HG03457 (cell line): ENCODE data around the gene KY.

Source experiments
- ATAC-seq: cut with Tn5 transposase; IDR thresholded peaks from one replicate; pipeline ENCODE4 v1.9.1; 2021; ENCODE audit warnings: moderate number of reproducible peaks; ENCODE audit not compliant: unreplicated experiment

KY gene

DNA sequence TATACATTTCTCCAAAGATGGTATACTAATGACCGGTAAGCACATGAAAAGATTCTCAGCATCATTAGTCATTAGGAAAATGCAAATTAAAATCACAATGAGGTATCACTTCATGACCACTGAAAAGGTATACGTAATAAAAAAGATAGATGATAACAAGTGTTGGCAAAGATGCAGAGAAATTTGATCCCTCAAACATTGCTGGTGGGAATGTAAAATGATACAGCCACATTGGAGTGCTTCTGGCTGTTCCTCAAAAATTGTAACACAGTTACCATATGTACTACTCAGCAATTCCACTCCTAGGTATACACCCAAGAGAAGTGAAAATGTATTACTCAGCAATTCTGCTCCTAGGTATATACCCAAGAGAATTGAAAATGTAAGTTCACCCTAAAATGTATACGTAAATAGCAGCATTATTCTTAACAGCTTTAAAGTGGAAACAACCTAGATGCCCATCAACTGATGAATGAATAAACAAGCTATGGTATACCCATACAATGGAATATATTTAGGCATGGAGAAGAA is 25.0 kb upstream of the KY start:
- ATAC-seq: no peak

DNA sequence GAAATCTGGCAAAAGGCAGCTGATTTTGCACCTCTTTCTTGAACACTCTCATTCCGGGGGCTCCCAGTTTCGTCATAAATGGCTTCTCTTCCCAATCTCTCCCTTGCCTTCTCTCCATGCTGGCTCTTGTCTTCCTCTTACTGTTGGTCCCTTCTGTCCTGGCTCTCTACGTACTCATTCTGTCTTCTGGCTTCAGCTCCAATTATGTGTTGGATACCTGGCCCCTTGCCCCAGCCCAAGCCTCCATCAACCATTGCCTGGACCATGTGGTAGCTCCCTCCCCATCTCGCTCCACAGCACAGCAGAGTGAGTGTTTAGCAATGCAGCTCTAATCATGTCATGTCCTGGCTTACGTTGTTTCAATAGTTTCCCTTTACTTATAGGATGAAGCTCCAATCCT is 21.7 kb upstream of the KY start:
- ATAC-seq: no peak

GRCh38 chr3:134667956-134668355 is 17.1 kb upstream of the KY start:
- no peak for ATAC-seq

GRCh38 chr3:134667406-134667805 is 16.6 kb upstream of the KY start:
- no peak for ATAC-seq

GRCh38 chr3:134666885-134667284 is 16.1 kb upstream of the KY start:
- no peak for ATAC-seq

GRCh38 chr3:134666466-134666865 is 15.6 kb upstream of the KY start:
- no peak for ATAC-seq

GRCh38 chr3:134666052-134666451 is 15.2 kb upstream of the KY start:
- ATAC-seq: no peak

GRCh38 chr3:134665243-134665642 is 14.4 kb upstream of the KY start:
- ATAC-seq: no peak

DNA sequence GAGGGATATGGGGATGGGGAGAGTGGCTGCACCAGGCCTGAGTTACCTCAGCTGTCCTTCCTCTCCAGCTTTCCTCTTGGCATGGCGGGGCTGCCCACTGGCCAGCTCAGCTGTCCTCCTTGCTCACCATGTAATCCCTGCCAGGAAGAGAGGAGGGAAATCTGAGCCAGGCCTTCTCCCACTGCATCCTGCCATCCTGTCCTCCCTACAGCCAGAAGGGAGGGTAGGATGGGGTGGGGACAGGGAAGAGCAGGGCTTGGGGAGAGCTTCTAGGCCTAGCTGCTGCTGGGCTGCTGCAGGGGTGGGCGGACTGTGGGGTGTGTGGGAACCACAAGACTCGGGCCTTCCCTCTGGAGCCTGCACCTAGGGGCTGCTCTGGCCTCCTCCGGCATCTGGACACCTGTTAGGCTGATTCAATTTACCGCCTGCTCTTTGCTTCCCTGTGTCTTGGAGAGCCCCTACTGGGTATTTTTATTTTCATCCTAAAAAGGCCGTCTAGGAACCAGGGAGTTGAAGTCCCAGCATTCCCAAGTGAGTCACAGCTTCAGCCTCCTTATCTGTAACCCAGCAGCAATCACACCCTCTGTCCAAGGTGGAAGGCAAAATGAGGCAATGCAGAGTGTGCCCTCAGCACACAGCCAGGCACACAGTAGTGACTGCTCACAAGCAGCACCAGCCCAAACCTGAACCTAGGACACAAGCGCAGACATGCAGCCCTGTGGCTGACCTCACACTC is 13.1 kb upstream of the KY start:
- no peak for ATAC-seq

- no peak for ATAC-seq
These were observed 9.2 kb upstream of the KY start for GRCh38 chr3:134660046-134660441.

GRCh38 chr3:134659391-134660045 is 8.7 kb upstream of the KY start:
- no peak for ATAC-seq

DNA sequence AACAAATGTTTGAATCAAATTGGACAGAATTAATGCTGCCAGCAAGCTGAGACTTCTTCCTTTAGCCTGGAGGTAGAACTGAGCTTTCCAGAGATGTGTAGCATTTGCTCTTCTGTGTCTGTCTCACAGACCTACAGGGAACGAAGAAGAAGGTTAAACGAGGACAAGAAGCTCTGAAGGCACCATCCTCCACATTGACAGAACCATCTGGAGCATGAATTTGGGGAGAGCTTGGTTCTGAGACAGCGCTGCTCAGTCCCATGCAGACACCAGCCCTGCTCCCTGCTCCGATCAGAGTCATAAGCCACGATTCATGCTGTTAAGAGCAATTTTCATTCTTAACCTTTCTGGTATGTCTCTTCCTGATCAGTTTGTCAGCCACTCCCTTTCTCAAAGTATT is 7.7 kb upstream of the KY start:
- no peak for ATAC-seq

- ATAC-seq: no peak
These were observed 5.5 kb upstream of the KY start for GRCh38 chr3:134656211-134656800.

DNA sequence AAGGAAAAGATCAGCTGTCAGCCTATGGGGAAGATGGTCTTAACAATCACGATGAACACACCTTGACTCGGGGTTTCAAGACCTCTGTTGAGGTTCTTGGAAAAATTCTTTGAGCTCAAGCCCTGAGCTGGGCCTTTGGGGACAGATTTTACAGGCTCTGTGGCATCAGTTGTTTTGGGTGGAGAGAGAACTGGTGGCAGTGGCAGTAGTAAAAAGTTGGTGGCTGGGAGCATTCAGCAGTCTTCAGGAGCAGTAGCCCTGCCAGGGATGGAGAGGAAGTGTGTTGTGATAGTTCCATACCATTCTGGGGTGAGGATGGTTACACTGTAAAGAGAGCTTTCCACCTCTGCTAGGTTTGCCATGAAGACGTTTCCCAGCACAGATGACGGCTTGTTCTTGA is 4.9 kb upstream of the KY start:
- ATAC-seq: no peak

- no peak for ATAC-seq
These were observed 3.2 kb upstream of the KY start for GRCh38 chr3:134654031-134654430.

DNA sequence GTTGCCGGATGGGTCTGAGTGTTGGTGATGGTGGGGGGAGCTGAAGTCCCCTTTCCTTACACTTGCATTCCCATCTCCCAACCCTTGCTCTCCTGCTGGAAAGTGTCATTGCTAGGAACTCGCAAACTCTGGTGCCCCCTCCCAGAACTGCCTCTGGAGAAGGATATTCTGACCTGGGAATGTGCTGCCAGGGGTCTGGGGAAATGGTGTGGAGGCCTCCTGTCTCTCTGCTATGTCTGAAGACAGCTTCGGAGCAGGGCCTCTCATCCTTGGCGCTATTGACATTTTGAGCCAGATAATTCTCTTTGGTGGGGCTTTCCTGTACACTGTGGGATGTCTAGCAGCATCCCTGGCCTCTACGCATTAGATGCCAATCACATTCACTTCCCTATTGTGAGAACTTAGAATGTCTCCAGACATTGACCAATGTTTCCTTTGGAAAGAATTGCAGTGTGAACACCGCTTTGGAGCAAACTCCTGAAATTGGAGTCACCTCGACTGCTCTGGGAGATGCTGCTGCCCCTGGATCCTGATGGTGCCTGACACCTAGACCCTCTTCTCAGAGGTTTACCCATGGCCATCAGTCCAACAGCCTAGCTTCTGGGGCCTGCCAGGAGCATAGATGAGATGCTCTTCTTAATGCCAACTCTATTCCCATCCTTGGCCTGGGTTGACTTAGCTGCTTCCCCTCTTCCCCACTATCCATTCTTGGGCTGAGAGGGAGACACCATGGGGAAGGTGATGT is 2.2 kb upstream of the KY start:
- no peak for ATAC-seq

- no peak for ATAC-seq
These were observed 1.6 kb upstream of the KY start for GRCh38 chr3:134652409-134652831.

- no peak for ATAC-seq
These were observed 672 bp upstream of the KY start for GRCh38 chr3:134651347-134652041.

- no peak for ATAC-seq
These were observed 1.6 kb downstream of the KY start for GRCh38 chr3:134649106-134649705.
